GM18526 (cell line): ENCODE data around the gene GJC2.

Experiments used
- POLR2A ChIP-seq: IDR thresholded peaks from 3 replicates; pipeline ENCODE4 v1.6.1; 2011; ENCODE audit not compliant: insufficient read length; ENCODE audit errors: extremely low read depth

GJC2 gene

DNA sequence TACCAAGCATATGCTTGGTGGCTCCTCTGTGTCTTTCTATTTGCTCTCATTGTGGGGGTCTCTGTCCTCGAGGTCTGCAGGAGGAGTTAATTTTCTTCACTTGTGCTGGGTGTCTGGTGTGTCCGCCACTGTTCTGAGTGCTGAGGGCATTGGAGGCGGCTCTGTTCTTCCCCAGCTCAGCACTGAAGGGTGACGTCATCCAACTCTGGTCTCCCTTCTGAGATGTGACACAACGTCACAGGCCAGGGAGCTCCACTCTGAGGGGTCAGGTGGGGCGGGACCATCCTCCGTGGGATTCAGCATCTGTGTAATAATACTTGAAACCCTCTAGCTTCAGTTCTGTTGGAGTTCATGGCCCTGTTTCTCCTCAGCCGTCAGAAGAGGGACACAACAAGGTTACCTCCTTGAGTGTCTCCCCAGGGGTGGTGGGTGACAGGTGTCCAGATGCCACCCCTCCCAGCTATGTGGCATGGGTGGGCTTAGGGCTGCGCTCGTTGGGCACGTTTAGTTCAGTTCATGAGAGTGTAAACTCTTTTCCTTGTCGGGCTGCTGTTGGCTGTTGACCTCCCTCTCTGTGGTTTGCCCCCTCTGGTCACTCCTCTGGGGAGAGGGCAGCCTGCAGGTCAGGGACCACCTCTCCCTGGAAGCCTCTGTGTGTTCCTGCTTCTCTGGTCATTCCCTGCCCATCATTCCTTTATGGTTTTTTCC, 19.0 kb downstream of the GJC2 start:
- no peak for TF ChIP-seq POLR2A

DNA sequence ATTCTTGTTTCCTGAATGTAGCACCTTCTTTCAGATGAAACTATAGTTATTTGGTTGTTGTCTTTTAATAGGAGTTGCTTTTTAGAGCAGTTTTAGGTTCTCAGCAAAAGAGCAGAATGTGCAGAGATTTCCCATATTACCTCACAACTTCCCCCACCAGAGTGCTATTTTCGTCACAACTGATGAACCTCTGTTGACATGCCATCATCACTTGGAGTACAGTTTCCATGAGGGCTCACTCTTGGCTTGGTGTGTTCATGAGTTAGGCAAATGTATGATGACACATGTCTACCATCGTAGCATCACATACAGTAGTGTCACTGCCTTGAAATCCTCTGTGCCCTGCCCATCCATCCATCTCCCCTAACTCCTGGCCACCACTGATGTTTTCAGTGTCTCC, 19.6 kb downstream of the GJC2 start:
- no peak for TF ChIP-seq POLR2A

DNA sequence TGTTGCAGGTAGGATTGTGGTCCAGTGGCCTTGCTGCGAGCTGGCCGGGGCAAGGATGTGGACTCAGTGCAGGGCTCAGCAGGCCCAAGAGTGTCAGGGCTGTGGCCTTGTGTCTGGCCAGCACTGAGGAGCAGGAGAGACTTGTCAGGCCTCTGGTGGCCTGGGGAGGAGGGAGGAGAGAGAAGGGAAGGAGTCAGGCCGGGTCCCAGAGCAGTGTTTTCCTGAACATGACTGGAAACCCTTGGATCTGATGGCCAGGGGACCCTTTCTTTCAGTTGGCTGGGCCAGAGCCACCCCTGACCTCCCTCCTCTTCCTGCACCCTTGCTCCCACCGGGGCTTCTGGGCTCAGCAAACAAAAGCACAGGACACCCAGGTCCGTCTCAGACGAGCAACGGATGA, 20.9 kb downstream of the GJC2 start:
- no peak for TF ChIP-seq POLR2A

DNA sequence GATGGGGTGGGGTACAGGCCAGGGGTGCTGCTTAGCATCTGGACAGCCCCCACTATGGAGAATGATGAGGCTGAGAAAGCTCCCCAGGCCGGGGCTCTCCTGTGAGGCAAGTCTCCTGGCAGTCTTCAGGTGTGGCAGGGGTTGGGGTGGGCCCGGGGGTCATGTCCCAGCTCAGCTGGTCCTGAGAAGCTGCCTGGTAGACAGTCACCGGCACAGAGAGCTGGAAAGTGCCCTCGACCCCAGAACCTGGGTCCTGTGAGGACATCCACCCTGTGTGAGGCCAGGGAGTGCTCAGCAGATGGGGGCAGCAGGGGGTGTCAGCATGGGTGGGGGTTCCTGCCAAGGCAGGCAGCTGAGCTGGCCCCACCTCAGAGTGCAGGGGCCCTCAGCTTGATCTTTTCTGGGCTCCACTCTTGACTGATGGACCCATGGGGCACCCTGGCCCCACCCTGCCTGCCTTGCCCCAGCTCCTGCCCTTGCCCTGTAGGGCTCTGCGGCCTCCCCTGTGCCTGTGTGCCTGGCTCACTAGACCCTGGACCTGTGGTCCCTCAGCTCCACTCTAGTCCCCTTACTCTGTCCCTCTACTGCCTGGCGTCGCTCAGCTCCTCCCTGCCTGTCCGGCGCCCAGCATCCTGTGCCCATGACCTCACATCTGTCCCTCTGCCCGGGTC, 21.6 kb downstream of the GJC2 start:
- TF ChIP-seq POLR2A, result no peak

DNA sequence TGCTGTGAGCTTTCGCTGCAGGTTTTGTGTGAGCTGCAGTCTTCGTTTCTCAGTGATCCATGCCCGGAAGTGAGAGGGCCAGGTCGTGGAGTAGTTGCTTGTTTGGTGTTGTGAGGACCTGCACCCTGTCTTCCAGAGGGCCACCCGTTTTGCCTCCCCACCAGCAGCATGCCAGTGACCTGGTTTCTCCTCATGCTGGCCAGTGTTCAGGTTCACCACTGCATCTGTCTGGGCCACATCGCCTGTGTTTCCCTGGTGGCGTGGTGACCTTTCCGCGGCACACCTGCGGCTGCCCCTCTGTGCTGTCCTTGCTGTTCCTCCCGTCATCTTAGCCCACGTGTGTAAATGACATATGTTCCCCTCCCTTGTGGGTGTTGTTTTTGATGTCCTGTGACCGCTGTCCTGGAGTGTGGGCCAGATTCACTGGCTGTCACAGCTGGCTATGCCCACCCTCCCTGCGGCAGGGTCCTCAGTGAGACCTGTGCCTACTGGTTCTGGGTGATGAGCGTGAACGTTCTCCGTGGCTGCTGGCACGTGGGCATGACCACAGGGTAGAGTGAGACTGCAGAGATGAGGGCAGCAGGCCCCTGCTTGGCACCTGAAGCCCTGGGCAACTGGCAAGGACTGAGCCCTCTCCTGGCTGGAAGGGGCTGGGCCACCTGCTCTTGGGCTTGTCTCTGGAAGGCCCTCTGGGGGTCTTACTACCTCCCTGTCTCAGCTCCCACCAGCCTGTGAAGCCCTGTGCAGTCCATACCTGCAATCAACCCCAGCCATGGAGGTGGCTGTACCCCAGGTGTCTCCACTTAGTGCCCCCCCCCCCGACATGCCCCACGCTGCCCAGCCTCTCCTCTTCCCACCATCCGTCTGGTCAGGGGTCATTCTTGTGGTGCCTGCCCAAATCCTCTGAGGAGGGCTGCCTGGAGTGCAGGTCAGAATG, 23.1 kb downstream of the GJC2 start:
- TF ChIP-seq POLR2A, result no peak

DNA sequence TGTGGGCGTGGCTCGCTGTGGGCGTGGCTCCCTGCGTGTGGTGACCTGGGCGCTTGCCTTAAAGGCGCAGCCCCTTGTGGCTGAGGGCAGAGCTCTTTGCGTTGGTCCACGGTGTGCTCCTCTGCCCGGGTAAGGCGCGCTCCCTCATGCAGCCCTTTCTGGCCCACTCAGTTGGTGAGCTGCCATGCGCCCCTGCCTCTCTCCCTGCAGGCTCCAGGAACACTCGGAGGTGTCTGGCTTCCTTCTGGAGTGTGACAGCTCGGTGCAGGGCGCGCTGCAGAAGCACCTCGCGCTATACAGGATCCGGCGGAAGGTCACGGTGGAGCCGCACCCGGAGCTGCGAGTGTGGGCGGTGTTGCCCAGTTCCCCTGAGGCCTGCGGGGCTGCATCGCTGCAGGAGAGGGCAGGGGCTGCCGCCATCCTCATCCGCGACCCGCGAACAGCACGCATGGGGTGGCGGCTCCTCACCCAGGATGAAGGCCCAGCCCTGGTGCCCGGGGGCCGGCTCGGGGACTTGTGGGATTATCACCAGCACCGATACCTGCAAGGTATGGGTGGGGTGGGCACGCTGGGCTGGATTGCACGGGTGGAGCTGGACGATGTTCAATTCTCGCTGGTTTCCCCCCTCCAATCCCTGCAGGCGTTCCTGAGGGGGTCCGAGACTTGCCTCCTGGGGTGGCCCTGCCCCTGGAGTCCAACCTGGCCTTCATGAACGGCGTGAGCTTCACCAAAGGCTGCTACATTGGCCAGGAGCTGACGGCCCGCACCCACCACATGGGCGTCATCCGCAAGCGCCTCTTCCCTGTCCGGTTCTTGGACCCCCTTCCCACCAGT, 25.0 kb downstream of the GJC2 start:
- TF ChIP-seq POLR2A, result no peak

DNA sequence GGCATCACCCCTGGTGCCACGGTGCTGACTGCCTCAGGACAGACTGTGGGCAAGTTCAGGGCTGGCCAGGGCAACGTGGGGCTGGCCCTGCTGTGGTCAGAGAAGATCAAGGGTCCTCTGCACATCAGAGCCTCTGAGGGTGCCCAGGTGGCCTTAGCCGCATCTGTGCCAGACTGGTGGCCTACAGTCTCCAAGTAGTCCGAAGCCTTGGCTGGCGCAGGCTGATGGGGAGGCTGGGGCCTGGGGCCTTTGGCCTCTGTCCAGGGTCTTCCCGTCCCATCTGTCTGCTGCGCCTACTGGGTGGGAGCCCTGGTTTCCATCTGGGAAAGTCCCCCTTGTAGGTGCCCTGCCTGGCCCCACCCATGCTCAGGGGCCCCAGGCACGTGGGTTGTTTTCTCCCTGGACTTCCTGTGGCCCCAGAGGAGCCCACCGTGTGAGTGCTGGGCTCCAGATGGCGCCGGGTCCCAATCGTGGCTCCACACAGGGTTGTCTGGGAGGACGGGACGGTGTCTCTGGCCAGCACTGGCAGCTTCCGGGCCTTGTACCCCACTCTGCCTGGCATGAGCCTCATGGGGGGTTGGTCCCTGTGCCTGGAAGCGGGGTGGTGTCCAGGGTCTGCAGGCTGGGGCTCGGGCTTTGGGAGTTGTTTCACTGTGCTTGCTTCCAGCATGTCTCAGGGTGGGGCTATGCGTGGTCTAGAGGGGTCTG, 25.7 kb downstream of the GJC2 start:
- TF ChIP-seq POLR2A, result no peak

DNA sequence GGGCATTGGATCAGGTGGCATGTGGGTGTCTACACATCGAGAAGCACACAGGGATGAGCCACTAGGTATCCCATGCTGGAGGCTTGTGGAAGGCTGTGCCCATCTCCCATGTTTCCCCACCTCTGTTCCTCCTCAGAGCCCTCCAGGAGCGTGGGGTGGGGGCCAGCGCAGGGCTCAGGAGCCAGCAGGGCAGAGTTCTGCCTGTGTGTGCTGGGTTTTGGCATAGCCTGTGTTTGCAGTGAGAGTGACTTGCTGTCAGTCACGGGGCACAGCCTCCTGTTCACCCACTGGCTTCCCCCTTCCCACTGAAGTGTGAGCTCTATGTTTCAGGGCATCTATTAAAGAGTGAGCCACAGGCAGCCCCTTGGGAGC, 26.3 kb downstream of the GJC2 start:
- no peak for TF ChIP-seq POLR2A

DNA sequence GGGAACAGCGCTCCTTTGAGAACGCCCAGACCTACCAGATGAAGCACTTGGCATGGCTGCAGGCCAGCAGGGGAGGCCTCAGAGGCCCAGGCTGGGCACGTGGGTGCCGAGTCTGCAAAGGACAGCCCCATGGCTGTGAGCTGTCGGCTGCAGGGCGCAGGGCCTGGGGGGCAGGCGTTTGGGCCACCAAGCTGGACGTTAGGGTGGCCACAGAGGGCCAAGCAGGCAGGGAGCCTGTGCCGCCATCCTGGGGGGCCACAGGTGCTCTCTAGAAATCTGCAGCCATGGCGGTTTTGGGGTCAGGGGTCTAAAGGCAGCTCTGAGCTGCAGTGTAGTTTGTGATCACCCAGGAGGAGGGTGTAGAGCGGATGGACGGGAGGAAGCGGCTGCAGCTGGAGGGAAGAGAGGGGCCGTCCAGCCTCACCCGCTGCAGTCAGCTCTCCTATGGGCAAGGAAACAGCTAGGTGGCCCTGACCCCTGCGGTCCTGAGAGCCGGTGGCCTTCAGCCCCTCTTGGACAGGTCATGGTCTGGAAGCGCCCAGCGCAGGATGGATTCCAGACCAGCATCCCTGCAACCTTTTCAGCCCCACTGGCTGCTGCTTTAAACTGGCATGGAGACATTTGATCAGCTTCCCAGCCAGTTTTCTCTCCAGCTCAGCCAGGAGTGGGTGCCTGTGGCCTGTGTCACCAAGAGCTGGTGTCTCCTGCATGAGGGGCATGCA, 26.9 kb downstream of the GJC2 start:
- TF ChIP-seq POLR2A, result no peak

DNA sequence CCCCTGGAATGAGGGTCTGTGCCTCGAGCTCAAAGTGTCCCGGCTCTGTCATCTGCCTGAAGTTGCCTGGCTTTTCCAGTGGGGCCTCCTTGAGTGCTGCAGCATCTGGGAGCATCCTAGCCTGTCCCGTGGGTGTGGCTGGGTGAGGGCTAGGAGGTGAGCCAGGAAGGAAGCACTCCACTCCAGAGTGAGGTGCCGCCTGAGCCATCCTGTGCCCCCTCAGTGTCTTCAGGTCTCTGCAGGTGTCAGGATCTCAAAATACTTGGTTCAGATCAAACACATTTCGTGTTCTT, 27.4 kb downstream of the GJC2 start:
- TF ChIP-seq POLR2A, result no peak

DNA sequence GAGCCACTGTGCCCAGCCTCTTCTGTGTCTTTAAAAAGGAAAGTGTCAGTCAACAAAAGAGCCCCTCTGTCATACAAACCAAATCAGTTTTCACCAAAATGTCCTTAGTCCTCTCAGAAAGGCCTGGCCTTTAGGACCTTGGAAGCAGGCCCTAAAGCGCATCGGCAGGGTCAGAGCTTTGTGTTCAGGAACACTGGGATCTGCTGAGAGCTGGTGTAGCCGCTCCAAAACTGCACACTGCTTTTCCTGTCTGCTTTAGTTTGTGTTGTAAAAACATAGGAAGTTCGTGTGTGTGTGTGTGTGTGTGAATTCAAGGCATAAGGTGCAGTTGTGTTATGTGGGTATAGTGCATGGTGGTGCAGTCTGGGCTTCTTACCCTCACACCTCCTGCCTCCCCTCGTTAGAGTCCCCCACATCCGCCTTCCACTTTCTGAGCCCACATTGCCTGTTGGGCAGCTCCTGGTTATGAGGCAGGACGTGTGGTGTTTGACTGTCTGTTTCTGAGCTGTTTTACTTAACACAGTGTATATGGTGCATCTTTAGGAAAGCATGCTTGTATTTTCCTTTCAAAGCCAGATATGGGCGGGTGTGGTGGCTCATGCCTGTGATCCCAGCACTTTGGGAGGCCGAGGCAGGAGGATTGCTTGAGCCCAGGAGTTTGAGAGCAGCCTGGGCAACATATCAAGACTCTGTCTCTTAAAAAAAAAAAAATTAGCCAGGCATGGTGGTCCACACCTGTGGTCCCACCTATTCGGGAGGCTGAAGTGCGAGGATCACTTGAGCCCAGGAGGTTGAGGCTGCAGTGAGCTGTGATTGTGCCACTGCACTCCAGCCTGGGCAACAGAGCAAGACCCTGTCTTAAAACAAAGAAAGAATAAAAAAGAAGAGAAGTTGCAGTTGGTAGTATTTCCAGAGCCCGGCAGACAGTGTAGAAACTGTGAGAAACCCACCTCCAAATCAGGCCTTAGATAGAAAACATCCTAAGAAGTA, 28.3 kb downstream of the GJC2 start:
- no peak for TF ChIP-seq POLR2A

DNA sequence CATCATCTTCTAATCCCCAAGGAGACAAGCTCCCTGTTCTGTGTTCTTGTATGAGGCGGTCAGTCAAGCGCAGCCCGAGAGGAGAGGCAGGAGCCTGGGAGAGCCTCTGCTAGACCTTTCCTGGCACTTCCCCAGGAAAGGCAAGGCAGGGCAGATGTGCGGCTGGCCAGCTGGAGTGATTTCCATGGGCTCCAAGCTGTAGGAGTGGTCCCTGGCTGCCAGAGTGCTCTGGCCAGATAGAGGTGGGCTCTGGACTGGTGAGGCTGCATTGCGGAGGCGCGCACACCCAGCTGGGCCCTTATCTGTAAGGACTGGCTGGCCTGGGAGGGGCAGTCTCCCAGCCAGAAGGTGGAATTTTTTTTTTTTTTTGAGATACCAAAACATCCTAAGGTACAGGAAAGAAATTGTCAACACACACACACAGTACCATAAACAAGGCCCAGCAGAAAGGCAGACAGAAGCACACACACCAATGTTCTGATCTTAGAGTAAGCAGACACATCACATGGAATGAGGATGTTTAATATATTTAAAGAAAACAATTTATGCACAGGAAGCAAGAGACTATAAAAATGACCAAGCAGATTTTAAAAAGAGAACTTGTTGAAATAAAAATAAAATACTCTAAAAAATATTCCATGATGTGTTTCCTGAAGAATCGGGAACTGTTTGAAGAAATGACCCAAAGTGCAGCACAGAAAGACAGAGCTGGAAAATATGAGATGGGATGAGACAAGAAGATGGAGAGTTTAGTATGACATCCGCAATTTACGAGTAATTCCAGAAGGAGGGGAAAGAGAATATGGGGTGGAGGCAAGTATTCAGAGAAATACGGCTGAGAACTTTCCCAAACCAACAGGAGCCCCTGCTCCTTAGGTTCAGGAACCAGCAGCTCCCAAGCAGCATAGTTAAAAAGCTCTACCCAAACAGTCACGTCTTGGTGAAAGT, 29.3 kb downstream of the GJC2 start:
- TF ChIP-seq POLR2A, result no peak
